Fibroblast of lung (primary cell): ENCODE data around the gene JDP2. TPM values are rescaled to one million over a fixed set of nuclear protein-coding genes. Genes with fewer than 3 reads are reported as not detected.

Experiments used
- DNase-seq, 2 donors: peaks; one replicate each; pipeline versions ENCODE4 v3.0.0 to v3.0.0-alpha.2; 2010; ENCODE audit warnings: low read depth in 2 of 2
- H2AFZ ChIP-seq: 2 replicates; pipeline ENCODE4 v1.5.1; 2012; ENCODE audit warnings: low read length, control low read depth, inconsistent platforms
- H3K27ac ChIP-seq: 2 replicates; pipeline ENCODE4 v1.5.1; 2011; ENCODE audit warnings: low read length, control low read depth; ENCODE audit not compliant: insufficient read depth
- H3K27me3 ChIP-seq: 2 replicates; pipeline ENCODE4 v1.5.1; 2011; ENCODE audit warnings: mild to moderate bottlenecking, low read length; ENCODE audit not compliant: control insufficient read depth, insufficient read depth
- H3K36me3 ChIP-seq: 2 replicates; pipeline ENCODE4 v1.5.1; 2011; ENCODE audit warnings: low read length; ENCODE audit not compliant: control insufficient read depth, insufficient read depth
- H3K4me1 ChIP-seq: 2 replicates; pipeline ENCODE4 v1.5.1; 2011; ENCODE audit warnings: low read length; ENCODE audit not compliant: control insufficient read depth, insufficient read depth; ENCODE audit errors: extremely low read depth
- H3K4me2 ChIP-seq: 2 replicates; pipeline ENCODE4 v1.5.1; 2011; ENCODE audit warnings: low read length, control low read depth; ENCODE audit not compliant: insufficient read depth; ENCODE audit errors: extremely low read depth
- H3K4me3 ChIP-seq, 4 experiments: fragments of 200-600 bp in 1 of 4; sonication (generic) in 1 of 4; replicated peaks in 1 of 4; 2 replicates each; pipeline ENCODE4 v1.5.1; 2011 to 2016; ENCODE audit warnings: low read length in 4 of 4, low read depth in 3 of 4, mild to moderate bottlenecking in 3 of 4, control low read depth in 2 of 4, inconsistent platforms in 1 of 4, mixed read lengths in 1 of 4; ENCODE audit not compliant: insufficient read depth in 1 of 4; ENCODE audit errors: control extremely low read depth in 1 of 4
- H3K79me2 ChIP-seq: 2 replicates; pipeline ENCODE4 v1.5.1; 2012; ENCODE audit warnings: mild to moderate bottlenecking, low read length, inconsistent platforms; ENCODE audit not compliant: control insufficient read depth, insufficient read depth
- H3K9ac ChIP-seq: 2 replicates; pipeline ENCODE4 v1.5.1; 2011; ENCODE audit warnings: mild to moderate bottlenecking, low read length, control low read depth; ENCODE audit not compliant: insufficient read depth
- H3K9me3 ChIP-seq: 2 replicates; pipeline ENCODE4 v1.5.1; 2012; ENCODE audit warnings: low read depth, low read length; ENCODE audit not compliant: control insufficient read depth, insufficient read depth
- H4K20me1 ChIP-seq: 2 replicates; pipeline ENCODE4 v1.5.1; 2011; ENCODE audit warnings: low read length; ENCODE audit not compliant: control insufficient read depth, insufficient read depth; ENCODE audit errors: extremely low read depth
- CTCF ChIP-seq, 2 donors: IDR thresholded peaks in 1 of 2; conservative IDR thresholded peaks in 1 of 2; 1 replicate in 1 of 2; 2 replicates in 1 of 2; pipeline ENCODE4 v1.5.1; 2011 to 2012; ENCODE audit warnings: low read length in 2 of 2, control low read depth in 1 of 2, inconsistent platforms in 1 of 2, low read depth in 1 of 2, mild to moderate bottlenecking in 1 of 2
- EZH2 ChIP-seq: IDR thresholded peaks from 2 replicates; pipeline ENCODE4 v1.5.1; 2012; ENCODE audit warnings: low read length, control low read depth, mild to moderate bottlenecking; ENCODE audit errors: missing control alignments
- polyA plus RNA-seq, 2 donors: library from polyadenylated mRNA; depleted of rRNA in 1 of 2; stranded (reverse) in 1 of 2; unstranded in 1 of 2; fragments of >200 nt; gene quantifications; 2 replicates each; pipeline ENCODE4 v1.2.1, GENCODE V29; 2011 to 2012; ENCODE audit warnings: missing spikeins in 1 of 2
- total RNA-seq: library from RNA; depleted of rRNA; stranded (reverse); fragments of >200 nt; gene quantifications from 2 replicates; pipeline ENCODE4 v1.2.1, GENCODE V29; 2014

The JDP2 gene
- total and polyA plus RNA-seq, 2 donors (not counting 1 experiment from before 2014, with no cell fraction given) = 40.8 to 95.3 TPM

GRCh38 chr14:75495399-75495798, 67.6 kb downstream of the JDP2 start:
- H3K4me2 ChIP-seq = no peak overlapping the region
- DNase-seq = no peak
- H3K4me3 ChIP-seq = no peak overlapping the region
- no peaks in the 10 kb centered on the region for H3K4me1 ChIP-seq
- H3K9me3 ChIP-seq = no peaks in the 10 kb centered on the region
- no peaks in the 10 kb centered on the region for H4K20me1 ChIP-seq
- no peaks in the 10 kb centered on the region for H3K79me2 ChIP-seq
- no peak overlapping the region for H3K9ac ChIP-seq
- H2AFZ ChIP-seq = no peak overlapping the region
- H3K27me3 ChIP-seq = no peaks in the 10 kb centered on the region
- TF ChIP-seq CTCF (conservative IDR thresholded peaks at IDR 0.05 in 1 of 2, IDR thresholded peaks at IDR 0.05 in 1 of 2; ENCODE audit: low read depth in 1 of 2, low read length in 2 of 2) (no peak), EZH2 (no peak)
- no peak overlapping the region for H3K27ac ChIP-seq
- no peaks in the 10 kb centered on the region for H3K36me3 ChIP-seq

GRCh38 chr14:75495882-75496281, 68.1 kb downstream of the JDP2 start:
- no peaks in the 10 kb centered on the region for H3K79me2 ChIP-seq
- H3K9me3 ChIP-seq = no peaks in the 10 kb centered on the region
- H3K4me3 ChIP-seq = no peak overlapping the region
- no peaks in the 10 kb centered on the region for H3K27me3 ChIP-seq
- H3K4me1 ChIP-seq = no peaks in the 10 kb centered on the region
- H4K20me1 ChIP-seq = no peaks in the 10 kb centered on the region
- TF ChIP-seq EZH2 (no peak), CTCF (conservative IDR thresholded peaks at IDR 0.05 in 1 of 2, IDR thresholded peaks at IDR 0.05 in 1 of 2; ENCODE audit: low read depth in 1 of 2, low read length in 2 of 2) (no peak)
- DNase-seq = no peak
- no peak overlapping the region for H3K4me2 ChIP-seq
- no peaks in the 10 kb centered on the region for H3K36me3 ChIP-seq
- no peak overlapping the region for H3K9ac ChIP-seq
- no peak overlapping the region for H3K27ac ChIP-seq
- H2AFZ ChIP-seq = no peak overlapping the region

GRCh38 chr14:75496755-75497154, 68.9 kb downstream of the JDP2 start:
- H4K20me1 ChIP-seq = no peaks in the 10 kb centered on the region
- no peak overlapping the region for H3K4me3 ChIP-seq
- no peak overlapping the region for H3K9ac ChIP-seq
- no peak overlapping the region for H3K27ac ChIP-seq
- no peak overlapping the region for H2AFZ ChIP-seq
- H3K79me2 ChIP-seq = no peaks in the 10 kb centered on the region
- H3K36me3 ChIP-seq = no peaks in the 10 kb centered on the region
- no peaks in the 10 kb centered on the region for H3K4me1 ChIP-seq
- H3K9me3 ChIP-seq = no peaks in the 10 kb centered on the region
- no peak for DNase-seq
- H3K27me3 ChIP-seq = no peaks in the 10 kb centered on the region
- no peak overlapping the region for H3K4me2 ChIP-seq
- TF ChIP-seq EZH2 = no peak
- no peak for TF ChIP-seq CTCF (conservative IDR thresholded peaks at IDR 0.05 in 1 of 2, IDR thresholded peaks at IDR 0.05 in 1 of 2; ENCODE audit: low read depth in 1 of 2, low read length in 2 of 2)
